H9 (cell line): ENCODE results near the gene WDR82. TPM values are rescaled to one million over a fixed set of nuclear protein-coding genes. Genes with fewer than 3 reads are reported as not detected.

ENCODE experiments used
- DNase-seq: peaks from one replicate; pipeline ENCODE4 v3.0.0-alpha.2; 2017
- H2AFZ ChIP-seq: one replicate; pipeline ENCODE4 v1.6.1; 2013; ENCODE audit warnings: mild to moderate bottlenecking, low read length, control low read depth, moderate library complexity
- H2AK5ac ChIP-seq: 2 replicates; pipeline ENCODE4 v1.6.1; 2013; ENCODE audit warnings: low read length, control low read depth, mixed read lengths; ENCODE audit not compliant: insufficient read length
- H2BK120ac ChIP-seq: one replicate; pipeline ENCODE4 v1.6.1; 2013; ENCODE audit warnings: low read depth, mild to moderate bottlenecking, low read length, control low read depth, inconsistent platforms; ENCODE audit not compliant: poor library complexity, severe bottlenecking
- H2BK12ac ChIP-seq: 2 replicates; pipeline ENCODE4 v1.6.1; 2013; ENCODE audit warnings: low read length, control low read depth, mixed read lengths, low read depth; ENCODE audit not compliant: insufficient read length
- H2BK15ac ChIP-seq: 2 replicates; pipeline ENCODE4 v1.6.1; 2013; ENCODE audit warnings: low read depth, low read length, control low read depth
- H2BK20ac ChIP-seq: one replicate; pipeline ENCODE4 v1.6.1; 2013; ENCODE audit warnings: low read depth, mild to moderate bottlenecking, low read length, control low read depth, inconsistent platforms; ENCODE audit not compliant: poor library complexity, severe bottlenecking
- H2BK5ac ChIP-seq: 2 replicates; pipeline ENCODE4 v1.6.1; 2013; ENCODE audit warnings: low read length, control low read depth, mixed read lengths; ENCODE audit not compliant: insufficient read length
- H3K14ac ChIP-seq: 2 replicates; pipeline ENCODE4 v1.6.1; 2013; ENCODE audit warnings: low read length, control low read depth; ENCODE audit not compliant: insufficient read depth
- H3K18ac ChIP-seq: 2 replicates; pipeline ENCODE4 v1.6.1; 2013; ENCODE audit warnings: low read depth, mild to moderate bottlenecking, mixed read lengths, low read length, control low read depth; ENCODE audit not compliant: insufficient read length
- H3K23ac ChIP-seq: 2 replicates; pipeline ENCODE4 v1.6.1; 2013; ENCODE audit warnings: low read length, control low read depth, mixed read lengths, low read depth; ENCODE audit not compliant: insufficient read length
- H3K23me2 ChIP-seq: 2 replicates; pipeline ENCODE4 v1.6.1; 2013; ENCODE audit warnings: low read depth, mild to moderate bottlenecking, mixed read lengths, low read length, control low read depth; ENCODE audit not compliant: insufficient read length, poor library complexity, severe bottlenecking
- H3K27ac ChIP-seq: 2 replicates; pipeline ENCODE4 v1.5.1; 2013; ENCODE audit warnings: low read length, control low read depth, mixed read lengths, low read depth; ENCODE audit not compliant: insufficient read length
- H3K27me3 ChIP-seq: 2 replicates; pipeline ENCODE4 v1.6.1; 2013; ENCODE audit warnings: low read length, control low read depth, inconsistent platforms; ENCODE audit not compliant: insufficient read depth
- H3K4ac ChIP-seq: 2 replicates; pipeline ENCODE4 v1.6.1; 2013; ENCODE audit warnings: low read depth, mild to moderate bottlenecking, control low read depth, inconsistent platforms, low read length, moderate library complexity
- H3K4me1 ChIP-seq: 2 replicates; pipeline ENCODE4 v1.6.1; 2013; ENCODE audit warnings: low read length, control low read depth, inconsistent platforms; ENCODE audit not compliant: insufficient read depth
- H3K4me2 ChIP-seq: 2 replicates; pipeline ENCODE4 v1.6.1; 2013; ENCODE audit warnings: low read length, control low read depth, mixed read lengths; ENCODE audit not compliant: insufficient read length, insufficient read depth
- H3K56ac ChIP-seq: 2 replicates; pipeline ENCODE4 v1.6.1; 2013; ENCODE audit warnings: low read depth, mild to moderate bottlenecking, mixed read lengths, low read length, control low read depth; ENCODE audit not compliant: insufficient read length
- H3K79me1 ChIP-seq: 2 replicates; pipeline ENCODE4 v1.6.1; 2013; ENCODE audit warnings: low read depth, mild to moderate bottlenecking, moderate library complexity, low read length, control low read depth, inconsistent platforms; ENCODE audit not compliant: insufficient read depth, poor library complexity, severe bottlenecking
- H3K79me2 ChIP-seq: 2 replicates; pipeline ENCODE4 v1.6.1; 2013; ENCODE audit warnings: low read length, control low read depth, inconsistent platforms; ENCODE audit not compliant: insufficient read depth
- H3K9ac ChIP-seq: 2 replicates; pipeline ENCODE4 v1.6.1; 2013; ENCODE audit warnings: low read length, control low read depth, mixed read lengths; ENCODE audit not compliant: insufficient read length; ENCODE audit errors: extremely low read depth
- H3K9me3 ChIP-seq: one replicate; pipeline ENCODE4 v1.6.1; 2013; ENCODE audit warnings: low read depth, low read length, inconsistent platforms; ENCODE audit not compliant: control insufficient read depth
- H3T11ph ChIP-seq: one replicate; pipeline ENCODE4 v1.6.1; 2013; ENCODE audit warnings: mild to moderate bottlenecking, low read length, control low read depth, inconsistent platforms
- H4K20me1 ChIP-seq: one replicate; pipeline ENCODE4 v1.6.1; 2013; ENCODE audit not compliant: control insufficient read depth, insufficient read length, insufficient read depth
- H4K5ac ChIP-seq: 2 replicates; pipeline ENCODE4 v1.6.1; 2013; ENCODE audit warnings: low read depth, mild to moderate bottlenecking, mixed read lengths, low read length, control low read depth; ENCODE audit not compliant: insufficient read length
- H4K8ac ChIP-seq: replicated peaks from 2 replicates; pipeline ENCODE4 v1.6.1; 2013; ENCODE audit warnings: low read length, control low read depth, mixed read lengths, low read depth; ENCODE audit not compliant: insufficient read length
- H4K91ac ChIP-seq: 2 replicates; pipeline ENCODE4 v1.6.1; 2013; ENCODE audit warnings: low read depth, mild to moderate bottlenecking, moderate library complexity, mixed read lengths, low read length, control low read depth; ENCODE audit not compliant: insufficient read length
- H3K27ac Mint-ChIP-seq, 3 experiments: 2 replicates in 2 of 3; 3 replicates in 1 of 3; pipeline ENCODE4 v1.8.0; 2020 to 2021; ENCODE audit warnings: mixed read lengths in 3 of 3, mild to moderate bottlenecking in 1 of 3, moderate library complexity in 1 of 3
- H3K27me3 Mint-ChIP-seq: 2 replicates; pipeline ENCODE4 v1.8.0; 2021; ENCODE audit warnings: low read depth, mild to moderate bottlenecking, moderate library complexity, mixed read lengths
- H3K36me3 Mint-ChIP-seq, 3 experiments: 2 replicates in 2 of 3; 3 replicates in 1 of 3; pipeline ENCODE4 v1.8.0; 2020 to 2021; ENCODE audit warnings: low read depth in 3 of 3, mixed read lengths in 3 of 3; ENCODE audit not compliant: insufficient read depth in 1 of 3
- H3K4me1 Mint-ChIP-seq, 2 experiments: 2 replicates each; pipeline ENCODE4 v1.8.0; 2020; ENCODE audit warnings: mixed read lengths in 2 of 2
- H3K4me3 Mint-ChIP-seq, 2 experiments: 2 replicates in 1 of 2; 3 replicates in 1 of 2; pipeline ENCODE4 v1.8.0; 2020 to 2021; ENCODE audit warnings: mild to moderate bottlenecking in 2 of 2, mixed read lengths in 2 of 2, moderate library complexity in 1 of 2
- H3K9me3 Mint-ChIP-seq, 2 experiments: 2 replicates in 1 of 2; 3 replicates in 1 of 2; pipeline ENCODE4 v1.8.0; 2020; ENCODE audit warnings: mild to moderate bottlenecking in 2 of 2, mixed read lengths in 2 of 2, moderate library complexity in 1 of 2
- CTCF ChIP-seq: fragments of 200-600 bp; sonication (generic); conservative IDR thresholded peaks from 3 replicates; pipeline ENCODE4 v1.8.0; 2021; ENCODE audit warnings: antibody characterized with exemption, mild to moderate bottlenecking
- WGBS: extraction: QIAGEN DNeasy Blood & Tissue Kit; methylation state at CpG from one replicate; pipeline ENCODE4 v1.1.7; 2013; ENCODE audit warnings: missing lambda C conversion rate, low lambda C conversion rate, mixed read lengths; ENCODE audit not compliant: insufficient read length; ENCODE audit errors: extremely low coverage; 5-methylcytosine and 5-hydroxymethylcytosine counted together
- total RNA-seq: library from RNA; stranded (reverse); gene quantifications from 2 replicates; pipeline ENCODE4 v1.2.1, GENCODE V29; 2021

Gene WDR82
- total RNA-seq, 1 experiment from 2014 or later, result 83.1 TPM

- Histone ChIP-seq H3K27ac (no peak overlapping the region), H3K4me1 (no peaks in the 10 kb centered on the region), H3K4me2 (no peak overlapping the region), H2BK12ac (no peak overlapping the region), H2BK20ac (no peak overlapping the region), H4K8ac (no peak overlapping the region), H3K79me1 (no peaks in the 10 kb centered on the region), H3T11ph (no peak overlapping the region), H3K9me3 (no peaks in the 10 kb centered on the region), H3K27me3 (no peaks in the 10 kb centered on the region; the same call in 1 of the 2 replicates), H3K79me2 (no peaks in the 10 kb centered on the region; the same call in 1 of the 2 replicates), H2BK120ac (no peak overlapping the region), H2AK5ac (no peak overlapping the region), H3K18ac (no peak overlapping the region), H3K14ac (no peak overlapping the region), H4K20me1 (no peaks in the 10 kb centered on the region), H2AFZ (no peak overlapping the region), H3K4ac (no peak overlapping the region), H3K23ac (no peak overlapping the region), H2BK15ac (no peak overlapping the region), H4K91ac (no peak overlapping the region), H3K56ac (no peak overlapping the region), H3K23me2 (no peaks in the 10 kb centered on the region), H2BK5ac (no peak overlapping the region), H3K9ac (no peak overlapping the region), H4K5ac (no peak overlapping the region)
- no peak for TF ChIP-seq CTCF
- Mint-ChIP-seq H3K27me3 (no peaks in the 10 kb centered on the region), H3K36me3 (peaks cover 52 to 100% (median 89%) of the 10 kb centered on the region in 3 experiments; a peak in 6 of 7 replicates), H3K9me3 (no peaks in the 10 kb centered on the region), H3K4me3 (no peak overlapping the region), H3K4me1 (no peaks in the 10 kb centered on the region), H3K27ac (no peak overlapping the region)
- WGBS, result no CpG with 5 or more reads among the region's 1 CpG
- DNase-seq, result no peak
Observed at GRCh38 chr3:52259035-52259434, 19.4 kb downstream of the WDR82 start.
